OCI-LY1 (cell line): ENCODE results near the gene ST3GAL5.

Source experiments
- H2AFZ ChIP-seq: fragments of 200-600 bp; sonication (generic), shearing (Covaris generic); 2 replicates; pipeline ENCODE4 v1.6.0; 2014; ENCODE audit warnings: antibody characterized with exemption, mild to moderate bottlenecking, low read length
- H3F3A ChIP-seq: fragments of 200-600 bp; sonication (generic), shearing (Covaris generic); 2 replicates; pipeline ENCODE4 v1.6.0; 2014; ENCODE audit warnings: mild to moderate bottlenecking, antibody characterized with exemption, low read length, moderate library complexity; ENCODE audit not compliant: insufficient read depth
- H3K27ac ChIP-seq: fragments of 200-600 bp; sonication (generic); 2 replicates; pipeline ENCODE4 v1.5.1; 2014; ENCODE audit warnings: low read length, mixed run types, mild to moderate bottlenecking, low read depth; ENCODE audit not compliant: poor library complexity, severe bottlenecking
- H3K27me3 ChIP-seq: fragments of 200-600 bp; sonication (generic); 2 replicates; pipeline ENCODE4 v1.6.0; 2014; ENCODE audit warnings: antibody characterized with exemption, mild to moderate bottlenecking, low read length, moderate library complexity; ENCODE audit not compliant: insufficient read depth
- H3K36me3 ChIP-seq: fragments of 200-600 bp; sonication (generic); 2 replicates; pipeline ENCODE4 v1.6.1; 2014; ENCODE audit warnings: mild to moderate bottlenecking, antibody characterized with exemption, low read length, moderate library complexity, mixed read lengths; ENCODE audit not compliant: insufficient read depth
- H3K4me1 ChIP-seq: fragments of 200-600 bp; sonication (generic); 2 replicates; pipeline ENCODE4 v1.5.1; 2014; ENCODE audit warnings: mild to moderate bottlenecking, low read length, moderate library complexity; ENCODE audit not compliant: insufficient read depth, severe bottlenecking
- H3K4me2 ChIP-seq: fragments of 200-600 bp; sonication (generic), shearing (Covaris generic); 2 replicates; pipeline ENCODE4 v1.6.1; 2014; ENCODE audit warnings: low read length
- H3K4me3 ChIP-seq: fragments of 200-600 bp; sonication (generic); 2 replicates; pipeline ENCODE4 v1.5.1; 2014; ENCODE audit warnings: low read length, low read depth, mild to moderate bottlenecking, mixed read lengths; ENCODE audit not compliant: poor library complexity, severe bottlenecking
- H3K79me2 ChIP-seq: fragments of 200-600 bp; shearing (Covaris generic); 2 replicates; pipeline ENCODE4 v1.6.1; 2016; ENCODE audit warnings: mixed run types, low read length, mixed read lengths; ENCODE audit not compliant: insufficient read depth
- H3K9ac ChIP-seq: fragments of 200-600 bp; sonication (generic), shearing (Covaris generic); 2 replicates; pipeline ENCODE4 v1.6.1; 2014; ENCODE audit warnings: mild to moderate bottlenecking, low read length, mixed read lengths
- H3K9me2 ChIP-seq: fragments of 200-600 bp; sonication (generic), shearing (Covaris generic); 2 replicates; pipeline ENCODE4 v1.6.1; 2014; ENCODE audit warnings: low read depth, mild to moderate bottlenecking, low read length, mixed read lengths
- H3K9me3 ChIP-seq: fragments of 200-600 bp; shearing (Covaris generic); 2 replicates; pipeline ENCODE4 v1.6.1; 2014; ENCODE audit warnings: low read length, mixed read lengths
- H4K20me1 ChIP-seq: fragments of 200-600 bp; sonication (generic), shearing (Covaris generic); 2 replicates; pipeline ENCODE4 v1.6.0; 2016; ENCODE audit warnings: mild to moderate bottlenecking, low read length; ENCODE audit not compliant: insufficient read depth
- CTCF ChIP-seq: fragments of 200-600 bp; sonication (generic), shearing (Covaris generic); IDR thresholded peaks from 2 replicates; pipeline ENCODE4 v1.5.1; 2017; ENCODE audit warnings: mild to moderate bottlenecking, antibody characterized with exemption, low read length, moderate library complexity, mixed read lengths
- EZH2 ChIP-seq: fragments of 200-600 bp; sonication (generic), shearing (Covaris generic); IDR thresholded peaks from 2 replicates; pipeline ENCODE4 v1.8.0; 2017; ENCODE audit warnings: borderline replicate concordance, mixed run types, mild to moderate bottlenecking, antibody characterized with exemption, low read length, moderate library complexity, mixed read lengths

ST3GAL5 gene

GRCh38 chr2:85797921-85798320 is 90.9 kb downstream of the ST3GAL5 start:
- H3K9me3 ChIP-seq: no peaks in the 10 kb centered on the region
- H3K9me2 ChIP-seq: no peaks in the 10 kb centered on the region
- peaks cover 16% of the 10 kb centered on the region for H3K27me3 ChIP-seq
- no peaks in the 10 kb centered on the region for H3F3A ChIP-seq
- peak; percentile 21; the same call in 1 of the 2 replicates for TF ChIP-seq CTCF
- TF ChIP-seq EZH2: no peak
- no peak overlapping the region for H2AFZ ChIP-seq
- H4K20me1 ChIP-seq: no peaks in the 10 kb centered on the region
- no peak overlapping the region for H3K9ac ChIP-seq
- no peak overlapping the region for H3K4me2 ChIP-seq
- H3K4me1 ChIP-seq: no peaks in the 10 kb centered on the region
- no peak overlapping the region for H3K4me3 ChIP-seq
- H3K36me3 ChIP-seq: no peaks in the 10 kb centered on the region
- no peak overlapping the region for H3K27ac ChIP-seq
- H3K79me2 ChIP-seq: no peaks in the 10 kb centered on the region

GRCh38 chr2:85797263-85797660 is 91.5 kb downstream of the ST3GAL5 start:
- no peaks in the 10 kb centered on the region for H3K4me1 ChIP-seq
- H3K79me2 ChIP-seq: no peaks in the 10 kb centered on the region
- no peaks in the 10 kb centered on the region for H4K20me1 ChIP-seq
- no peak overlapping the region for H2AFZ ChIP-seq
- H3K4me2 ChIP-seq: no peak overlapping the region
- peaks cover 12% of the 10 kb centered on the region for H3K27me3 ChIP-seq
- no peak overlapping the region for H3K27ac ChIP-seq
- no peaks in the 10 kb centered on the region for H3K9me3 ChIP-seq
- H3K36me3 ChIP-seq: no peaks in the 10 kb centered on the region
- H3K9me2 ChIP-seq: no peaks in the 10 kb centered on the region
- H3K9ac ChIP-seq: no peak overlapping the region
- TF ChIP-seq EZH2 (no peak), CTCF (no peak)
- no peak overlapping the region for H3K4me3 ChIP-seq
- H3F3A ChIP-seq: no peaks in the 10 kb centered on the region

- Histone ChIP-seq H3K36me3 (no peaks in the 10 kb centered on the region), H3K27ac (no peak overlapping the region), H3K79me2 (no peaks in the 10 kb centered on the region), H2AFZ (no peak overlapping the region), H3K4me3 (no peak overlapping the region), H3K9me2 (no peaks in the 10 kb centered on the region), H3K4me2 (no peak overlapping the region), H3K9ac (no peak overlapping the region), H3K27me3 (peaks cover 12% of the 10 kb centered on the region), H4K20me1 (no peaks in the 10 kb centered on the region), H3F3A (no peaks in the 10 kb centered on the region), H3K4me1 (no peaks in the 10 kb centered on the region), H3K9me3 (no peaks in the 10 kb centered on the region)
- TF ChIP-seq EZH2 (no peak), CTCF (no peak)
Observed at GRCh38 chr2:85796341-85797262, 92.2 kb downstream of the ST3GAL5 start.
